Posterior cingulate gyrus (tissue), 11 donors: ENCODE results near the gene RANBP3L.
"Not testable (repeated sequence)": the region's sequence is repeated elsewhere in the genome, so short reads cannot be mapped to it uniquely, and the experiment has no call there.

Source experiments
- DNase-seq, 10 donors: peaks; one replicate each; pipeline versions ENCODE4 v3.0.0 to v3.0.0-alpha.2; 2020 to 2021; ENCODE audit warnings: mixed read lengths in 3 of 10
- intact Hi-C: fragments of 100-400 bp; cut with DNase I; formaldehyde crosslinking; loops from one replicate; pipeline ENCODE4 v1.15.1; 2023

RANBP3L gene

DNA sequence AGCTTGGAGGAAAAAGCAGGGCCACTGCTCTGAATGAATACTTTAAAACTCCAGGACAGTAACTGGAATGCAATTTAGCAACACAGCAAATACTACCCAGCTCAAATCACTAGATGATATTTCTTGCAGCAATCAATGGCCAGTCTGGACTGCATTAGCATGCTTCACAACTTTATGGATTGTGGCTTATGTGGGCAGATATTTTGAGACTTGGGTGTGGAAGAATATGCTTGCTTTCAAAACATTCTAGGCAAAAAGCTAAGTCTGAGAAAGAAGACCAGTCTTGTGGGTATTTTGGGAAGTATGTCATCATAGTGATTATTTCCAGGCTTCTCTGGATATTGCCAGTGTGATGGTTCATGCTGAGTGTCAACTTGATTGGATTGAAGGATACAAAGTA lies 3.1 kb downstream of the RANBP3L start:
- DNase-seq: no peak
- intact Hi-C loops: no loop called here

DNA sequence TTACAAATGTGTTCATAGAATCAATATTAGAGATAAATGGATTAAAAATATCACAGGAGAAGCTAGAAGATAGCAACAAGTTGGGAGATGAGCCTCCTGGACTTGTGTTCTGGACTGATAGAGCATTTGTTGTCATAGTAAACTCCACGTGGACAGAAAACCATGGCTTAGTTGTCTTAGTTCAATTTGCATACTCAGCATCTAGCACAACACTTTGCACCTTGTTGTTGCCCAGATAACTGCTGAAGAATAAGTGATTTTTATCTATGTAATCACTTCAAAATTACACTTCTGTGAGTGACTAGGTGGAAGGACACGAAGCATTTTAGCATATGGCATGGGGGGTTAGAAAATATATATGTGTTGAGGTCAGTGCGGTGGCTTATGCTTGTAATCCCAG lies 4.0 kb downstream of the RANBP3L start:
- intact Hi-C loops: no loop called here
- no peak for DNase-seq

DNA sequence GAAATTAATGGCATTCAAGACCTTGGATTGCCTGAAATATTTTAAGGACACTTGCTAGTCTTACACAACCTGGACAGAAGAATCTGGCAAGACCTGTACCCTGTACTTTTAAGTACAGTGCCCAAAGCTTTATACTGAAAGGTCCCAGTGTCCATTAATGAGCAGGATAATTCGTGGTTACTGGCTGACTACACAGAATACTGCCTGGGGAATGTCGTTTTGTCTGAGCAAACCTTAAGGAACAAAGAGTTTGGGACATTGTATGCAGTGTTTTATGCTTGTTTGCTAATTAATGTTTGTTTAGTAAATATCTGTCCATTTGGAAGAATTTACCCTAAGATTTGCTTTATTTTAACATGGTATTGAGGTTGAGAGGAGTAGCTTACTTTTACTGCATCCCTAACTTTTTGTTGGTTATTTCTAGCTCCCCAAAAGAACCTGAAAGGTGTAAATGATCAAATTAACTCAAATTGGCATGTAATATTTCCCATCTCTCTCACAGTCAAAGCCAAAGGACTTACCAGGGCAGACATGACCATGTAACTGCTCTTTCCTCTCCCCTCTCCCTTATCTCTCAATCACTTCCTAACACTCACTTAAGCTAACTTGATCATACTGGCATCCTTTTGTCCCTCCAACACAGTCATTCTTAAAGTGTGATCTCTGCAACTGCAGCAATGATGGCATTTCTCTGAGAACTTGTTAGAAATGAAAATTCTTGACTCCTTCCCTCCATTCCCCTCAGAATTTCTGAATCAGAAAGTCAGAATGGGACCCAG lies 15.7 kb downstream of the RANBP3L start:
- DNase-seq: no peak
- intact Hi-C loops: no loop called here

DNA sequence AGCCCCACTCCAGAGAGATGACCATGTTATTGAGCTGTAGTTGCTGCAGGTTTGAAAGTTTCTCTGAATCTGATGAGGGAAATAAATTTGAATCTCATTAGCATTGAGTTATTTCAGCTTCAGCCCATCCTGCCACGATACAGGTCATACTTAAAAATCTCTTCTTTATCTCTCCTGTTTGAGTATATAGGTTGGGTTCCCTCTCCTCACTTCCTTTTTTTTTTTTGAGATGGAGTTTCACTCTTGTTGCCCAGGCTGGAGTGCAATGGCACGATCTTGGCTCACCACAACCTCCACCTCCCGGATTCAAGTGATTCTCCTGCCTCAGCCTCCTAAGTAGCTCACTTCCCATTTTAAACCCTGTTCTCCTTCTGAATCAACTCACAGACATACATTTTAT lies 17.9 kb downstream of the RANBP3L start:
- DNase-seq, intact Hi-C loops: not testable (repeated sequence)

DNA sequence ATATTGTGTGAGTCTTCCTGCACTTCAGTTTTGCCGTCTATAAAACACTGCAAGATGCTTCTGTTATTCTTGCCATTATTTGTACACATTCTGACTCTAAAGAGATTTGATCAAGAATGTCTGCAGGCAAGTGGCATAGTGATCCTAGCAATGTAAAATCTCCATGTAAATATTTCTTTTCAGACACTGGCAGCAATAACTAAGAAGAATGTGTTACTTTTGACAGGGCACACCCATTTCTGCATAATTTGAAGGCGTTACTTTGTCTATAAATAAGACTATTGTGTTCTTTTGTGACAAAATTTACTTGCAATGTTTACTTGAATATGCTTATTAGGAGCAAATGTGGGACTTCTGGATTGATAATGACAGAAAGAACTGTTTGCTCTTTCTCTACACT lies 20.1 kb downstream of the RANBP3L start:
- no peak for DNase-seq
- intact Hi-C loops: no loop called here

DNA sequence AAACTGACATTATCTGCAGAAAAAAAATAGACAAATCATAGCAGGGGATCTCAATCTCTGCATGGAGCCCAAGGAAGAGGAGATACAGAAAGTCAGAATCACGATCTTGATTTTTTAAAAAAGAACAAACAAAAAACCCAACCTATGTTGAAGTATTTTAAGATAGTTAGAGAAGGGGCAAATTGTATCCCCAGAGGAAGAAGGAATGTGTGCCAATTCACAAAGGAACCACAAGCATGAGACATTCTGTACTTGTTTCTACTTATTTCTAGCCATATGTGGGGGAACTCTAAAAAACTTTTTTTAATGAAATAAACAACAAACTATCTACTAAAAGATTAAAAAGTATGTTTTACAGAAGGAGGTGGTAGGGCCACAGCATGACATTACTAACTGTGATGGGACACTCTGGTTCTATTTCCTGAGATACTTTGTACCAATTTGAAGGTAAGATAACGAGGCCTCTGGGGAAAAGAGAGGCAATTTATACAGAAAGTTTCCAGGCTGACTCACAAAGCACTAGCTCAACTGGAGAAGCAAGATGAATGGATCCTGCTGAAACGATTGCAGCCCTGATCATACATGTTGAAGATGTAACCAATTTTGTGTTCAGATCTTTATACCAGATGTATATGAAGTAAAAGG lies 22.5 kb downstream of the RANBP3L start:
- intact Hi-C loops: no loop called here
- DNase-seq: no peak

DNA sequence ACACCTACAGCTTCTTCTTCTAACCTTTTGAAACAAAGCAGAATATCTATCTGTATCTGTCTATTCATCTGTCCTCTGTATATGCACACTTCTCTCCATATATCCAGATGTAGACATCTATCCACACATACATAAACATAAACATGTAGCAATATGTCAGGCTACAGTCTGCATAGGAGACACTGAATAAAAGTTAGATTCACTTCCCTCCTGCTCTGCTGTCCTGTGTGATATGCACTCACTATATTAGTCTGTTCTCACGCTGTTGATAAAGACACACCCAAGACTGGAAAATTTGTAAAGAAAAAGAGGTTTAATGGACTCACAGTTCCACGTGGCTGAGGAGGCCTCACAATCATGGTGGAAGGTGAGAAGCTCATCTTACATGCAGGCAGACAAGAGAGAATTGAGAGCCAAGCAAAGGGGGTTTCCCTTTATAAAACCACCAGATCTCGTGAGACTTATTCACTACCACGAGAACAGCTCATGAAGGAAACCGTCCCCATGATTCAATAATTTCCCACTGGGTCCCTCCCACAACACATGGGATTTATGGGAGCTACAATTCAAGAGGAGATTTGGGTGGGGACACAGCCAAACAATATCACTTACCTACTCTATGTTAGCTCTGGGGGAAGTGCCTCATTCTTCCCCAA lies 24.1 kb downstream of the RANBP3L start:
- intact Hi-C loops: no loop called here
- no peak for DNase-seq

DNA sequence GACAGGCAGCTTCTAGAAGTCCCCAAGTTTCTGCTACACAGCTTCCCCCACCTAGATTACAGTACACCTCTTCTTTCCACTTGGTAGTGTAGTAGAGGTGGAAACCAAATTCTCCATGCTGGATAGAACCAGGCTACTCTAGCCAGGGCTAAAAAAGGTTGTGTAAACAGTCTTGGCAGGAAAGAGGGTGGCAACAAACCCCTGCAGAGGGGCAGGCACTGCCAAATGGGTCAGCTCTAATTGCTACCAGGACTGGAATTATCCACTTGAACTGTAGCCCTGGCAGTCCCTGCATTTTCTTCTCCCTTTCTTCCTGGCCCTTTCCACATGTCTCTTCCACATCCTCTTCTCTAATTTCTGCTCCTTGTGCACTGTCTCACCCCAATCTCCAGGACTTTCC lies 24.8 kb downstream of the RANBP3L start:
- intact Hi-C loops: no loop called here
- peak in 5 of 10 donors; percentile 11 to 79 (median 62) for DNase-seq

DNA sequence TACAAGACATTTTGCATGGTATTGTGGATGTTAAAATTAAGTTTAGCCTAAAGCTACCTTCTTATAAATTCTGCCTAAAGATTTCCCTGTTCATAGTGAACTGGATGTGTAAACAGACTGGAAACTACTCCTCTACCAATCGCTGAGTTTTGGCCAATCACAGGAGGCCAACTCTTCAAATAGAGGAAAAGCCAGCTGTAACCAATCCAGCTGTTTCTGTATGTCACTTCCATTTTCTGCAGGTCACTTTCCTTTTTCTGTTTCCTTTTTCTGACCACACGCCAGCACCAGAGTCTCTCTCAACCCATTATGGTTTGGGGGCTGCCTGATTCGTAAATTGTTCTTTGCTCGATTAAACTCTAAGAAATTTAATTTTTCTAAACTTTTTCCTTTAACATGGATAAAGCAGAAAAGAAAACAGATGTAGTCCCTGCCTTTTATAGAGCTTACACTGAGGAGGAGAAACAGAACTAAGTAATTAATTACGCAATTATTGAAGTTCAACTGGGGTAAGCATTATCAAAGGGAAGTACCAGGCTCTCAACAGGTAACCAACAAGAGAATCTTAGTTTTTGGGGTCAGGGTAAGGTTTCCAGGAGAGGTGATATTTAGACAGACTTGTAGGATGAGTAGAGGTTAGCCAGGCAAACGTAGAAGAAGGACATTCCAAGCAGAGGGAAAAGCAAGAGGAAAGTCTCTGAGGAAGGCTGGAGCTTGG lies 27.7 kb downstream of the RANBP3L start:
- intact Hi-C loops: no loop called here
- DNase-seq: no peak

DNA sequence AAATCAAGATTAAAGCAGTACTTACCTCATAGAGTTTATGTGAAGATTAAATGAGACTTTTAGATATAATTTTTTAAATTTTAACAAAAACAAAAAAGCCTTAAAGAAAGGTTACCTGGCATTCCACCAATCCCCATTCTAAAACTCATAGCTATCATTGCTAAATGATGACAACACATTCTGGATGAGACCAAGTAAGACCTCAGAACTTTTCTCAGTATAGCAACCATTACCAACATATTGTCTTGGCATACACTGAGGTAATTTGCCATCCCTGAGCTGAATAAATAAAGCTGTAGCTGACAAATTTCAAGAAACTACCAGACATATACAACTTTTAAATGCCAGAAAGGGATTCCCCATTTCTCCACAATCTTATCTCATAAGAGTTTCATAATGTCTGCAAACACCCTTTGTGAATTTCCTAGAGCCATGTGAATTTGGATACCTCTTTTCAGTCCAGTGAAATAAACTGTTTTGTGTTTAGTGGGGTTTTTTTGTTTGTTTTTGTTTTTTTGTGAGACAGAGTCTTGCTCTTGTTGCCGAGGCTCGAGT lies 29.5 kb downstream of the RANBP3L start:
- intact Hi-C loops: no loop called here
- DNase-seq: no peak

DNA sequence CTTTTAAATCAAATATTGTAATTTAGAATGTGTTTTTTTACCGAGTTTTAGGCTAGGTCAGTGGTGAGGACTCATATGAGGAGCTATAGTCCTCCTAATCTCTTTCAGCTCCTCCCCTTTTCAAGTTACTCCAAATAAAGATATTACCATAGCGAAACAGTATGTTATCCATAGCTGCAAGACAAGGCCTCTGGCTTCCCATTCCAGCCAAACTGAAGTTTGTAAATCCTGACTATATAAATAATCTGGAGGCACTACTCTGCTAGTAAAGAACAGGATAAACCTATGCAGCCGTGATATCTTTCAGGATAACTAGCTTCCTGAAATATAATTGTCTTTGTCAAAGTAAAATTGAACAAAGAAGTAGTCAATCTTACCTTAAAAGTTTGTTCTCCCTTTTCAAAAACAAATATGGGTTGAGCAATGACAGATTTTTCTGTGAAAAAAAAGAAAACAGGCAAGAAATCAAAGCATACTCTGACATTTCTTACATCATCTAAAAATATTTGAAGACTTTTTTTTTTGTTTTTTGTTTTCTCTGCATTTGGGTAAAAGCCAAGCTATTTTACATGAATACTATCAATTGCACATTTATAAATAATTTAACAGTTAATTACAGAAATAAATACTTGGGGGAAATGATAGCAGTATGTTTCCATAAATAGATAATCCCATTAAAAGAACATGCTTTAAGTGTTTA lies 30.7 kb downstream of the RANBP3L start:
- intact Hi-C loops: no loop called here
- no peak for DNase-seq

DNA sequence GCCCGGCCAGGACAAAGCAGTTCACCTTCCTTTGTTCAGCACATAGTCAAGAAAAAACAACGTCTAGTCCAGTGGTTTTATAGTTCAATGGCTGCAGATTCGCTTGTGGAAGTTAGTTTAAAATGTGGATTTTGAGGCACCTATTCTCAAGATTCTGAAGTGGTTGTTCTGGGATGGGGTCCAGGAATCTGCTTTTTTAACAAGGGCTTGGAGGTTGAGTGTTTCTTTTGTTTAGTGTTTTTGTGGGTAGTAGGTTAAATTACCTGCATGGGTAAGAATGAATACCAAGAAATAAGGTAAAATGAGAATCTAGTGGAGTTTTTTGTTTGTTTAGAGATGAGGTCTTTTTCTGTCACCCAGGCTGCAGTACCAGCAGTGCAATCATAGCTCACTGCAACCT lies 31.5 kb downstream of the RANBP3L start:
- no peak for DNase-seq
- intact Hi-C loops: no loop called here

DNA sequence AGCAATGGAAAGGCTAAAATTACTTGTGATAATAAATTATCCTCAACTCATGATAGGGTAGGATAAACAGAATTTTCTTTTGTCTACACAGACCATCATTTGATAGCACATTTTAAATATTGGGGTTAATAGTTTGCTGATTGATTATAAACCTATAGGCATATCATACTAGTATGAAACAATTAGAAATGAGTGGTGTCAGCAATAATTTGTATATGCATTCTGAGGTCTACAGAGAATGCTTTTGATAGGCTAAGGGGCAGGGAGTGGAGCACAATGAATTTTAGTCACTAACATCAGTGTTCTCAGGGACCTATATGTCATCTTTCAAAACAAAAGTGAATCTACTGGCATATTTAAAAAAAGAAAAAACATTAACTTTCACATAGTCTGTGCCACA lies 32.2 kb downstream of the RANBP3L start:
- DNase-seq: no peak
- intact Hi-C loops: loop anchor here (5.0 to 10.0 kb wide), 2 partner anchors 33 to 425 kb away; partner anchors contain the start of gene RANBP3L

DNA sequence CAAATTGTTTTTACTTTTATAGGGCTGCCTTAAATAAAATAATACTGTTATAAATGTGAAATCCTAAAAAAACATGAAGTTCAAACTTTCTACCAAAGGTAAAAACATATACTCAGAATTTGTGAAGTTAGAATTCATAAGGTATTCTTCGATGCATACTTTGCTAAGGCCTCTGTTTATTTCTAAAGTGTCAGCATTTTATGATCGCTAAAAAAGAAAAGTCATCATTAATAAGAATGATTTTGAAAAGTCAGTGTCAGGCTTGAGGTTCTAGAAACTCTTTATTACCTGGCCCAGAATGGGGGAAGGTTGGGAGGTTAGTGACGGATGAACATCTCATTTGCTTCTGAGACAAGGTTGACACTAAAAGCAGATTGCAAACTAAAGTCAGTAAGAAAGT lies 33.8 kb downstream of the RANBP3L start:
- DNase-seq: no peak
- intact Hi-C loops: loop anchor here (5.0 to 10.0 kb wide), 2 partner anchors 34 to 427 kb away; partner anchors contain the start of gene RANBP3L

DNA sequence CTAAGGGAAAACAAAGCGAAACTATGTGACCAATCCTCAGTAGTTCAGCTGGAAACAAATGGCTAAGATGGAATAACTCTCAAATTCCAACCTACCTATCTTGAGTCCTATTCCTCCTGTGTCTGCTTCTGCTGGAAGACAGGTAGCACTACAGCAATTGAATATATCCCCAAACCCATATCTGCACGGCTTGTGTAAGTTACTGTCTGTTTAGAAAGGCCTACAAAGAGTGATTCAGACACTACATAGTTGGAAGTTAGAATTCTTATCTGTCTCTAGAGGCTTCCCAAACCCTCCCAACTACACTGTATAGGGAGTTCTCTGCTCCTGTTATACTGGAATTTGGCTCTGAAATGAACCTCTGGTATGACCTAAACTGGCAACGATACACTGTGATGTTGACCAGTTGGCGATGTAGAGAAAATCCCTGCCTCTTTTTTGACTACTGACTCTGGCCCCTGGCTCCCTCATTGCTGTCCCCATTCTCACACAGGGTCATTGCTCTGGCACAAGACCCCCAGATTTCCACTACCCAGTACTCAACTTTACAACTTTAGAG lies 37.4 kb downstream of the RANBP3L start:
- DNase-seq: no peak
- intact Hi-C loops: loop anchor here (10.0 kb wide), 1 partner anchor 431 kb away; no protein-coding TSS in a partner anchor

DNA sequence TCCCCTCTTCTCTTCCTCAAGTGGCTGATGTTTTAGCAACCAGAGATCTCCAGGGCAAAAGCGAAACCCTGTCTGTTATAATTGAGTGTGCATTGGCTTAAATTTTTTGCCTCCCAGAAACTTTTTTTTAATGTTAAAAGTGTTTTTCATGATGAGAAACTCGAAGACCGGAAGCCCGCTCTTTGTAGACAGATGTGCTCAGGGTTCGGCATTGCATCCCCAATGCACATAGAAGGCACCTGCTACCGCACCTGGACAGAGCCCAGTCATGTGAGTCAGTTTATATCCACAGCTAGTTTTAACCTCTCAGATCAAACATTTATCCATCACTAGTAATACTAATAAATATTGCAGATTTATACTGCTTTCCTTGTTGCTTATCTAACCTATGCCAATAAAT lies 40.5 kb downstream of the RANBP3L start:
- DNase-seq: no peak
- intact Hi-C loops: loop anchor here (10.0 kb wide), 1 partner anchor 434 kb away; no protein-coding TSS in a partner anchor

DNA sequence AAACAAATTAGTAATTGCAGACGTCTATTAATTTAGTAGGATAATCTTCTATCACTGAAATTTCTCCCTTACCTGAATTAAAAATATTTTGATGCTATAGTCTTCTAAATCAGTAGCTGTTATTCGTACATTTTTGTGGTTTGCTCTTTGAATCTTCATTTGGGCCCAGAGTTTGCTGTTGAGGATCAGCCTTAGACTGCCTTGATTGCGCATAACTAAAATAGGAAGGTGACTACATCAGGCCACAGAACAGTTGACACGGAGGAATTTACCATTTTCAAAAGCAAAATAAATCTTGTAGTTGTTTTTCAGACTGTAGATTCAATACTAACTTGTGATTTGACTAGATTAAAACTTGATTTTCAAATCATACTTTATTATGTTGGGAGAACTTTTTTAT lies 48.1 kb downstream of the RANBP3L start:
- DNase-seq: no peak
- intact Hi-C loops: no loop called here

DNA sequence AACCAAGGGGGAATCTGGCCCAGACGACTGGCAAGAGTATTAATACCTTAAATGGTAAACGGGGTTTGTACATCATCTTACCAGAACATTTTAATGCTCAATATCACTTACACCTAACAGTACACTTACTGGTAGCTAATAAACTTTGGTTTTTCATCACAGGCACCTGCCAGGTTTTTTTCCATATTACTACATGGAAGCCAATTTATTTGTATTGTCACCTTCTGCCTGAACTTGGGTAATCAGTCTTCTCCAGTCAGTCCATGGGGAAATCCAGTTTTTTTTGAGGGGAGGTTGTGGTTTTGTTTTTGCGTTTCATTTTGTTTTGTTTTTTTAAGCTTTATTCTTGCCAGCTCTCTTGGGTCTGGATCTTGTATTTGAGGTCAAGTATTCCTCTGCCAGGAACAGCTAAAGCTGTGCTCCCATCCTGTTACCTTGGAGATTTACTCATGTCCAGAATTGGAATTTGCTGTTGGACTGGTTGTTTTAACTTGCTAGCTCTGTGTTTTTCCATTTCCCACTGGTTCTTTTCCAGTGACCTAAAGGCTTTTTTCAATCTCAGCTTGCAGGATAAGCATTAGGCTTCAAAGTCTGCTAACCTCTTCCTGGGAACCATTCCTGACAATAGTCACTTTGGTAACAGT lies 48.9 kb downstream of the RANBP3L start:
- DNase-seq: no peak
- intact Hi-C loops: no loop called here

DNA sequence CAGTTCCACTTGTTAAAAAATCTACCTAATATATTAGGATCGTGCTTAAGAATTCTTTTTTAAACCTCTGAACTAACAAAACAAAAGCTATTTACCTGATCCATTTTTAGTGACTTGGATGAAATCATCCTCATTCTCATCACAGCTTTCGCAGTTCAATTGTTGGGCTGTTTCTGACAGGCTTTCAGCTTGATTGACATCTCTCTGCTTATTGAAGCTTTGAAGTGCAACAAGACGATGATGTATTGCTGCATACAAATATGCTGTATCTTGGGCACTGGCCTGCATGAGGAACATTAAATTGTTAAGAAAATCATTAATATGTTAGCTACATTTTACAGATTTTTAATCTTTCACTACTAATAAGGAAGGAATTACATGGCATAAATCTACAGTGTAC lies 50.5 kb downstream of the RANBP3L start:
- DNase-seq: no peak
- intact Hi-C loops: no loop called here
